CD14-positive monocyte (primary cell): ENCODE measurements around the gene AGER. TPM values are rescaled to one million over a fixed set of nuclear protein-coding genes. Genes with fewer than 3 reads are reported as not detected.

Experiments used
- DNase-seq, 3 donors: peaks; one replicate each; pipeline ENCODE4 v3.0.0-alpha.2; 2011 to 2022
- H2AFZ ChIP-seq: 2 replicates; pipeline ENCODE4 v1.6.0; 2012; ENCODE audit warnings: mild to moderate bottlenecking, low read depth, low read length, inconsistent platforms; ENCODE audit not compliant: insufficient read depth, poor library complexity, severe bottlenecking
- H3K27ac ChIP-seq, 2 donors: 1 replicate in 1 of 2; 2 replicates in 1 of 2; pipeline ENCODE4 v1.5.1; 2012 to 2013; ENCODE audit warnings: low read length in 2 of 2, control low read depth in 1 of 2, inconsistent platforms in 1 of 2, low read depth in 1 of 2, mild to moderate bottlenecking in 1 of 2
- H3K27me3 ChIP-seq, 2 donors: one replicate each; pipeline versions ENCODE4 v1.6.0 to v1.6.1; 2011 to 2013; ENCODE audit warnings: low read length in 2 of 2; ENCODE audit not compliant: control insufficient read depth in 2 of 2, insufficient read depth in 2 of 2
- H3K36me3 ChIP-seq, 2 donors: replicated peaks in 1 of 2; 1 replicate in 1 of 2; 2 replicates in 1 of 2; pipeline versions ENCODE4 v1.5.1 to v1.6.1; 2012 to 2013; ENCODE audit warnings: low read length in 2 of 2, control low read depth in 1 of 2, inconsistent platforms in 1 of 2, mild to moderate bottlenecking in 1 of 2; ENCODE audit not compliant: insufficient read depth in 2 of 2, control insufficient read depth in 1 of 2
- H3K4me1 ChIP-seq, 2 donors: 1 replicate in 1 of 2; 2 replicates in 1 of 2; pipeline versions ENCODE4 v1.5.1 to v1.6.1; 2012 to 2013; ENCODE audit warnings: low read length in 2 of 2, control low read depth in 1 of 2, inconsistent platforms in 1 of 2, mild to moderate bottlenecking in 1 of 2, moderate library complexity in 1 of 2; ENCODE audit not compliant: insufficient read depth in 2 of 2, control insufficient read depth in 1 of 2
- H3K4me2 ChIP-seq: replicated peaks from 2 replicates; pipeline ENCODE3; 2012; ENCODE audit warnings: low read length, moderate library complexity, mild to moderate bottlenecking; ENCODE audit not compliant: poor library complexity, severe bottlenecking; ENCODE audit errors: extremely low read depth
- H3K4me3 ChIP-seq, 3 experiments: fragments of 200-600 bp in 1 of 3; sonication (generic) in 1 of 3; replicated peaks in 1 of 3; 1 replicate in 2 of 3; 2 replicates in 1 of 3; pipeline ENCODE4 v1.5.1; 2011 to 2013; ENCODE audit warnings: low read length in 3 of 3, mild to moderate bottlenecking in 3 of 3, control low read depth in 2 of 3, low read depth in 2 of 3, inconsistent platforms in 1 of 3, moderate library complexity in 1 of 3
- H3K79me2 ChIP-seq: 2 replicates; pipeline ENCODE4 v1.6.0; 2012; ENCODE audit warnings: mild to moderate bottlenecking, control low read depth, inconsistent platforms, low read length, moderate library complexity; ENCODE audit not compliant: insufficient read depth
- H3K9ac ChIP-seq: 2 replicates; pipeline ENCODE4 v1.6.0; 2017; ENCODE audit warnings: low read length, mild to moderate bottlenecking; ENCODE audit not compliant: insufficient read depth, poor library complexity, severe bottlenecking
- H3K9me3 ChIP-seq, 2 donors: replicated peaks in 1 of 2; 1 replicate in 1 of 2; 2 replicates in 1 of 2; pipeline versions ENCODE4 v1.5.1 to v1.6.1; 2012 to 2013; ENCODE audit warnings: low read length in 2 of 2, control low read depth in 1 of 2; ENCODE audit not compliant: control insufficient read depth in 1 of 2, insufficient read depth in 1 of 2
- H4K20me1 ChIP-seq: 2 replicates; pipeline ENCODE4 v1.6.0; 2012; ENCODE audit warnings: mild to moderate bottlenecking, low read length, control low read depth, moderate library complexity; ENCODE audit not compliant: insufficient read depth
- H3K27ac Mint-ChIP-seq, 7 donors: one replicate each; pipeline ENCODE4 v1.8.0; 2020; ENCODE audit warnings: mild to moderate bottlenecking in 7 of 7, mixed read lengths in 7 of 7, moderate library complexity in 6 of 7, inconsistent platforms in 2 of 7
- H3K27me3 Mint-ChIP-seq, 3 donors: one replicate each; pipeline ENCODE4 v1.8.0; 2021 to 2022; ENCODE audit warnings: low read depth in 3 of 3, mild to moderate bottlenecking in 3 of 3, mixed read lengths in 3 of 3, moderate library complexity in 3 of 3, inconsistent platforms in 1 of 3
- H3K36me3 Mint-ChIP-seq, 2 donors: one replicate each; pipeline ENCODE4 v1.8.0; 2020; ENCODE audit warnings: mixed read lengths in 2 of 2, inconsistent platforms in 1 of 2, mild to moderate bottlenecking in 1 of 2
- H3K4me1 Mint-ChIP-seq: one replicate; pipeline ENCODE4 v1.8.0; 2020; ENCODE audit warnings: mild to moderate bottlenecking, mixed read lengths
- H3K4me3 Mint-ChIP-seq, 2 donors: one replicate each; pipeline ENCODE4 v1.8.0; 2020; ENCODE audit warnings: mild to moderate bottlenecking in 2 of 2, mixed read lengths in 2 of 2, moderate library complexity in 1 of 2
- H3K9me3 Mint-ChIP-seq, 7 donors: one replicate each; pipeline ENCODE4 v1.8.0; 2020 to 2022; ENCODE audit warnings: mixed read lengths in 7 of 7, mild to moderate bottlenecking in 6 of 7, moderate library complexity in 6 of 7, inconsistent platforms in 2 of 7
- WGBS: methylation state at CpG from one replicate; pipeline ENCODE4 v1.1.5; 2013; ENCODE audit warnings: missing lambda C conversion rate; ENCODE audit not compliant: insufficient coverage; 5-methylcytosine and 5-hydroxymethylcytosine counted together
- intact Hi-C, 2 donors: fragments of 100-400 bp; cut with micrococcal nuclease; formaldehyde crosslinking; loops; one replicate each; pipeline versions ENCODE4 v1.15.0 to v1.15.1; 2023
- polyA plus RNA-seq, 3 donors: library from polyadenylated mRNA; depleted of rRNA in 1 of 3; unstranded in 2 of 3; stranded (reverse) in 1 of 3; fragments of 300-500 nt in 2 of 3; fragments of >200 nt in 1 of 3; fragmentation: Illumina TruSeq in 2 of 3; gene quantifications; 1 replicate in 2 of 3; 2 replicates in 1 of 3; pipeline ENCODE4 v1.2.3, GENCODE V29; 2012 to 2021
- TF ChIP-seq, protein P1 (sequence below): fragments of 200-600 bp; IDR thresholded peaks from one replicate; pipeline ENCODE4 v1.8.0; 2022; ENCODE audit warnings: antibody characterized with exemption, mild to moderate bottlenecking

The AGER gene
- polyA plus RNA-seq, 3 donors, result 0.60 to 55.0 TPM; not detected in 1

DNA sequence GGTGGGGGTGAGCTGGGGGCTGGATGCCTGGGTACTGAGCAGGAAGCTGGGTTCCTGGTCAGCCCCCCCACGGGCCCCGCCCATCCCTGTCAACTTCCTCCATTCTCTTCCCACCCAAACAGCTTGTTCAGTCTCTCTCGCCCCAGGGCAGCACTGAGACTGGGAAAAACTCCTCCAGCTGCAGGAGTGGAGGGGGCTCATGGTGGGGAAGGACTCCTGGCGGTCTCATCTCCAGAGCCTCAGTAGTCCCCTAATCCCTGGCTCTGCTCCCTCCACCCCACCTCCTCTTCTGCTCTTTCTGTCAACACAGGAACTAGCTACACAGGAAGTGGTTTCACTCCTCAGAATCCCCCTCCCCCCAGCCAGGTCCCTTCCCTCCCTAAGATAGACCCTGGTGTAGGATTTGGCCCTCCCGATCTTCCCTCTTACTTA, 8.6 kb upstream of the AGER start, which contains the start of gene GPSM3:
Gene GPSM3 (minus strand): TSS at position 36 of the 432 bp plus-strand sequence. CDS start 130 bp downstream, outside the sequence.
- Histone ChIP-seq H3K27ac (peak within 1 kb of the TSS; percentile 89 to 95), H3K79me2 (peaks cover 72% of the 10 kb centered on the region), H3K36me3 (peaks cover 6 to 17% of the 10 kb centered on the region in 2 donors), H3K4me1 (peaks cover 67 to 75% of the 10 kb centered on the region in 2 donors), H3K4me2 (peak within 1 kb of the TSS; percentile 100), H3K4me3 (peak within 1 kb of the TSS; percentile 74 to 98 (median 81)), H3K9me3 (no peaks in the 10 kb centered on the region), H4K20me1 (peaks cover 4% of the 10 kb centered on the region), H3K9ac (peak within 1 kb of the TSS; percentile 84), H3K27me3 (no peaks in the 10 kb centered on the region), H2AFZ (peak within 1 kb of the TSS; percentile 66)
- H3K27me3 Mint-ChIP-seq, result peaks cover 0 to 6% (median 0%) of the 10 kb centered on the region in 3 donors
- WGBS, result no CpG with 5 or more reads among the region's 5 CpGs
- intact Hi-C loops, result loop anchor here in 1 of 2 donors (5.0 kb wide), 1 partner anchor 60 kb away; the partner anchor contains the start of gene FKBPL
- peaks cover 68% of the 10 kb centered on the region for H3K4me1 Mint-ChIP-seq
- H3K27ac Mint-ChIP-seq, result peak within 1 kb of the TSS; percentile 96 to 99 (median 98)
- TF ChIP-seq, protein P1, sequence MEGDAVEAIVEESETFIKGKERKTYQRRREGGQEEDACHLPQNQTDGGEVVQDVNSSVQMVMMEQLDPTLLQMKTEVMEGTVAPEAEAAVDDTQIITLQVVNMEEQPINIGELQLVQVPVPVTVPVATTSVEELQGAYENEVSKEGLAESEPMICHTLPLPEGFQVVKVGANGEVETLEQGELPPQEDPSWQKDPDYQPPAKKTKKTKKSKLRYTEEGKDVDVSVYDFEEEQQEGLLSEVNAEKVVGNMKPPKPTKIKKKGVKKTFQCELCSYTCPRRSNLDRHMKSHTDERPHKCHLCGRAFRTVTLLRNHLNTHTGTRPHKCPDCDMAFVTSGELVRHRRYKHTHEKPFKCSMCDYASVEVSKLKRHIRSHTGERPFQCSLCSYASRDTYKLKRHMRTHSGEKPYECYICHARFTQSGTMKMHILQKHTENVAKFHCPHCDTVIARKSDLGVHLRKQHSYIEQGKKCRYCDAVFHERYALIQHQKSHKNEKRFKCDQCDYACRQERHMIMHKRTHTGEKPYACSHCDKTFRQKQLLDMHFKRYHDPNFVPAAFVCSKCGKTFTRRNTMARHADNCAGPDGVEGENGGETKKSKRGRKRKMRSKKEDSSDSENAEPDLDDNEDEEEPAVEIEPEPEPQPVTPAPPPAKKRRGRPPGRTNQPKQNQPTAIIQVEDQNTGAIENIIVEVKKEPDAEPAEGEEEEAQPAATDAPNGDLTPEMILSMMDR, result no peak
- H3K36me3 Mint-ChIP-seq, result peaks cover 18 to 28% of the 10 kb centered on the region in 2 donors
- peak; percentile 69 to 76 (median 74) for DNase-seq
- H3K9me3 Mint-ChIP-seq, result peaks cover 0 to 3% (median 0%) of the 10 kb centered on the region in 7 donors
- peak within 1 kb of the TSS; percentile 96 to 98 for H3K4me3 Mint-ChIP-seq

GRCh38 chr6:32191696-32192607, 7.9 kb upstream of the AGER start:
- Mint-ChIP-seq H3K27ac (peak overlapping the region; percentile 96 to 99 (median 98)), H3K4me3 (peak overlapping the region; percentile 96 to 98)

More at GRCh38 chr6:32191696-32192607, 7.9 kb upstream of the AGER start:
- peaks cover 25 to 35% of the 10 kb centered on the region in 2 donors for H3K36me3 Mint-ChIP-seq
- Histone ChIP-seq H3K4me2 (peak overlapping the region; percentile 100), H3K27ac (peak overlapping the region; percentile 89 to 95), H3K4me1 (peaks cover 68 to 75% of the 10 kb centered on the region in 2 donors), H3K36me3 (peaks cover 13 to 24% of the 10 kb centered on the region in 2 donors), H3K9ac (peak overlapping the region; percentile 84), H4K20me1 (peaks cover 7% of the 10 kb centered on the region), H3K9me3 (no peaks in the 10 kb centered on the region), H3K27me3 (no peaks in the 10 kb centered on the region), H3K4me3 (peak overlapping the region; percentile 74 to 98 (median 81)), H3K79me2 (peaks cover 79% of the 10 kb centered on the region), H2AFZ (no peak overlapping the region)
- 42% methylated on average over 12 of the region's 15 CpGs for WGBS
- H3K9me3 Mint-ChIP-seq, result peaks cover 0 to 3% (median 0%) of the 10 kb centered on the region in 7 donors
- H3K27me3 Mint-ChIP-seq, result peaks cover 0 to 6% (median 0%) of the 10 kb centered on the region in 3 donors
- TF ChIP-seq, protein P1, result no peak
- DNase-seq, result peak in 1 of 3 donors; percentile 47
- peaks cover 68% of the 10 kb centered on the region for H3K4me1 Mint-ChIP-seq
- intact Hi-C loops, result loop anchor here in 1 of 2 donors (5.0 kb wide), 1 partner anchor 60 kb away; the partner anchor contains the start of gene FKBPL
